Esophagus (tissue), 2 donors: ENCODE measurements around the gene SULT1C2. TPM values are rescaled to one million over a fixed set of nuclear protein-coding genes. Genes with fewer than 3 reads are reported as not detected.

Experiments
- H3K27ac ChIP-seq, 2 donors: one replicate each; pipeline ENCODE4 v1.5.1; 2013; ENCODE audit warnings: low read depth in 2 of 2, mild to moderate bottlenecking in 2 of 2, inconsistent platforms in 1 of 2, low read length in 1 of 2, moderate library complexity in 1 of 2
- H3K27me3 ChIP-seq, 2 donors: one replicate each; pipeline ENCODE4 v1.6.1; 2013; ENCODE audit warnings: low read length in 2 of 2, control low read depth in 1 of 2, mild to moderate bottlenecking in 1 of 2; ENCODE audit not compliant: insufficient read depth in 2 of 2, control insufficient read depth in 1 of 2
- H3K36me3 ChIP-seq, 2 donors: one replicate each; pipeline ENCODE4 v1.6.1; 2013; ENCODE audit warnings: low read length in 1 of 2; ENCODE audit not compliant: control insufficient read depth in 2 of 2, insufficient read depth in 2 of 2
- H3K4me1 ChIP-seq, 2 donors: one replicate each; pipeline ENCODE4 v1.6.1; 2013; ENCODE audit warnings: low read length in 1 of 2; ENCODE audit not compliant: control insufficient read depth in 2 of 2, insufficient read depth in 2 of 2
- H3K4me3 ChIP-seq, 2 donors: one replicate each; pipeline ENCODE4 v1.5.1; 2013; ENCODE audit warnings: low read length in 2 of 2, mild to moderate bottlenecking in 2 of 2, low read depth in 1 of 2, moderate library complexity in 1 of 2
- H3K9me3 ChIP-seq, 2 donors: one replicate each; pipeline ENCODE4 v1.6.1; 2013; ENCODE audit warnings: mild to moderate bottlenecking in 2 of 2, low read depth in 1 of 2, low read length in 1 of 2, moderate library complexity in 1 of 2; ENCODE audit not compliant: control insufficient read depth in 2 of 2, insufficient read depth in 1 of 2
- WGBS, 2 donors: extraction: QIAGEN DNeasy Blood & Tissue Kit; methylation state at CpG; one replicate each; pipeline ENCODE4 v1.1.7; 2013; 5-methylcytosine and 5-hydroxymethylcytosine counted together
- polyA plus RNA-seq, 2 donors: library from polyadenylated mRNA; stranded (reverse); fragments of 200-250 nt; gene quantifications; one replicate each; pipeline ENCODE4 v1.2.3, GENCODE V29; 2013
- donor health status: healthy with polysubstance abuse.
- donor health status: Bipolar disorder and iron deficiency.

Gene SULT1C2
- polyA plus RNA-seq: under 1 TPM in 1 of 2 donors, not detected in 1; 0.04 TPM

- Histone ChIP-seq H3K27ac (no peak within 1 kb of the TSS), H3K4me1 (no peaks in the 10 kb centered on the region), H3K4me3 (no peak within 1 kb of the TSS), H3K9me3 (no peaks in the 10 kb centered on the region), H3K27me3 (peaks cover 0 to 2% of the 10 kb centered on the region in 2 donors), H3K36me3 (no peaks in the 10 kb centered on the region)
- 47 to 50% methylated on average over 7 of the region's 7 CpGs for WGBS, 2 donors
Measured at GRCh38 chr2:108288534-108289106, at the start of gene SULT1C2. Gene SULT1C2, plus strand, starts transcription at chr2:108288895. Its CDS starts 4,773 bp downstream, at chr2:108293668.

GRCh38 chr2:108239786-108240185 lies 48.9 kb upstream of the SULT1C2 start, which contains the start of gene SULT1C3:
Gene SULT1C3, plus strand, starts transcription at chr2:108239968. Its CDS starts 7,227 bp downstream, at chr2:108247195.
- no peak within 1 kb of the TSS for H3K27ac ChIP-seq
- no peak within 1 kb of the TSS for H3K4me3 ChIP-seq
- H3K4me1 ChIP-seq: no peaks in the 10 kb centered on the region
- H3K9me3 ChIP-seq: peaks cover 0 to 5% of the 10 kb centered on the region in 2 donors
- 68 to 85% methylated on average over 2 of the region's 2 CpGs for WGBS, 2 donors
- no peaks in the 10 kb centered on the region for H3K27me3 ChIP-seq
- H3K36me3 ChIP-seq: no peaks in the 10 kb centered on the region

GRCh38 chr2:108240966-108241365 lies 47.7 kb upstream of the SULT1C2 start:
- no peak overlapping the region for H3K27ac ChIP-seq

GRCh38 chr2:108243566-108243965 lies 45.1 kb upstream of the SULT1C2 start:
- WGBS, 2 donors: 30 to 50% methylated on average over 1 of the region's 1 CpG

More at GRCh38 chr2:108240966-108241365, 47.7 kb upstream of the SULT1C2 start:
- Histone ChIP-seq H3K27me3 (no peaks in the 10 kb centered on the region), H3K9me3 (peaks cover 0 to 5% of the 10 kb centered on the region in 2 donors), H3K4me1 (no peaks in the 10 kb centered on the region), H3K4me3 (no peak overlapping the region), H3K36me3 (no peaks in the 10 kb centered on the region)
- 77% methylated on average over 5 of the region's 5 CpGs for WGBS, 2 donors

GRCh38 chr2:108244667-108245414 lies 43.9 kb upstream of the SULT1C2 start:
- Histone ChIP-seq H3K9me3 (peaks cover 0 to under 1% of the 10 kb centered on the region in 2 donors), H3K4me3 (no peak overlapping the region), H3K27ac (no peak overlapping the region), H3K27me3 (no peaks in the 10 kb centered on the region), H3K4me1 (no peaks in the 10 kb centered on the region), H3K36me3 (no peaks in the 10 kb centered on the region)
- 87 to 89% methylated on average over 2 of the region's 2 CpGs for WGBS, 2 donors

More at GRCh38 chr2:108243566-108243965, 45.1 kb upstream of the SULT1C2 start:
- no peaks in the 10 kb centered on the region for H3K36me3 ChIP-seq
- no peaks in the 10 kb centered on the region for H3K4me1 ChIP-seq
- H3K4me3 ChIP-seq: no peak overlapping the region
- H3K27ac ChIP-seq: peak overlapping the region; percentile 79 to 83
- peaks cover 0 to 5% of the 10 kb centered on the region in 2 donors for H3K9me3 ChIP-seq
- no peaks in the 10 kb centered on the region for H3K27me3 ChIP-seq

GRCh38 chr2:108253106-108253505 lies 35.6 kb upstream of the SULT1C2 start:
- 7 to 14% methylated on average over 1 of the region's 1 CpG for WGBS, 2 donors
- H3K4me3 ChIP-seq: no peak overlapping the region
- no peaks in the 10 kb centered on the region for H3K4me1 ChIP-seq
- no peaks in the 10 kb centered on the region for H3K27me3 ChIP-seq
- no peak overlapping the region for H3K27ac ChIP-seq
- H3K9me3 ChIP-seq: no peaks in the 10 kb centered on the region
- no peaks in the 10 kb centered on the region for H3K36me3 ChIP-seq

GRCh38 chr2:108257757-108258331 lies 30.9 kb upstream of the SULT1C2 start:
- H3K27me3 ChIP-seq: no peaks in the 10 kb centered on the region
- H3K4me1 ChIP-seq: no peaks in the 10 kb centered on the region
- H3K36me3 ChIP-seq: no peaks in the 10 kb centered on the region
- no peak overlapping the region for H3K27ac ChIP-seq
- 64 to 66% methylated on average over 3 of the region's 3 CpGs for WGBS, 2 donors
- H3K9me3 ChIP-seq: no peaks in the 10 kb centered on the region
- H3K4me3 ChIP-seq: no peak overlapping the region

GRCh38 chr2:108260773-108261172 lies 27.9 kb upstream of the SULT1C2 start:
- H3K4me3 ChIP-seq: no peak overlapping the region
- 77 to 80% methylated on average over 1 of the region's 1 CpG for WGBS, 2 donors

GRCh38 chr2:108262036-108262435 lies 26.7 kb upstream of the SULT1C2 start:
- 63 to 71% methylated on average over 1 of the region's 1 CpG for WGBS, 2 donors
- no peaks in the 10 kb centered on the region for H3K9me3 ChIP-seq
- no peak overlapping the region for H3K27ac ChIP-seq
- H3K27me3 ChIP-seq: no peaks in the 10 kb centered on the region
- H3K4me1 ChIP-seq: no peaks in the 10 kb centered on the region
- H3K4me3 ChIP-seq: no peak overlapping the region
- no peaks in the 10 kb centered on the region for H3K36me3 ChIP-seq

More at GRCh38 chr2:108260773-108261172, 27.9 kb upstream of the SULT1C2 start:
- no peak overlapping the region for H3K27ac ChIP-seq
- H3K36me3 ChIP-seq: no peaks in the 10 kb centered on the region
- no peaks in the 10 kb centered on the region for H3K27me3 ChIP-seq
- H3K4me1 ChIP-seq: no peaks in the 10 kb centered on the region
- H3K9me3 ChIP-seq: no peaks in the 10 kb centered on the region
